ENCODE results near the gene CLSTN2.

Gene CLSTN2

GRCh38 chr3:140541975-140542653, 607.1 kb downstream of the CLSTN2 start:
- Histone ChIP-seq H3K9me3 (ENCODE audit: severe bottlenecking) (no peaks in the 10 kb centered on the region), H3K4me3 (ENCODE audit: low read depth, low read length) (no peak overlapping the region), H3K27ac (no peak overlapping the region), H3K27me3 (ENCODE audit: insufficient read depth, low read depth, severe bottlenecking) (no peaks in the 10 kb centered on the region), H3K36me3 (no peaks in the 10 kb centered on the region)
- TF ChIP-seq CTCF (IDR thresholded peaks at IDR 0.05; ENCODE audit: low read depth, low read length) = no peak
- DNase-seq = no peak

- no peak overlapping the region for H3K27ac ChIP-seq
- H3K9me3 ChIP-seq (ENCODE audit: severe bottlenecking) = no peaks in the 10 kb centered on the region
- no peak for DNase-seq
- no peaks in the 10 kb centered on the region for H3K36me3 ChIP-seq
- TF ChIP-seq CTCF (IDR thresholded peaks at IDR 0.05; ENCODE audit: low read depth, low read length) = no peak
- H3K27me3 ChIP-seq (ENCODE audit: insufficient read depth, low read depth, severe bottlenecking) = no peaks in the 10 kb centered on the region
- no peak overlapping the region for H3K4me3 ChIP-seq (ENCODE audit: low read depth, low read length)
These were observed 610.2 kb downstream of the CLSTN2 start for GRCh38 chr3:140545197-140545596.

GRCh38 chr3:140545756-140546155, 610.8 kb downstream of the CLSTN2 start:
- no peak overlapping the region for H3K27ac ChIP-seq
- no peaks in the 10 kb centered on the region for H3K36me3 ChIP-seq
- H3K4me3 ChIP-seq (ENCODE audit: low read depth, low read length) = no peak overlapping the region
- no peaks in the 10 kb centered on the region for H3K27me3 ChIP-seq (ENCODE audit: insufficient read depth, low read depth, severe bottlenecking)
- TF ChIP-seq CTCF (IDR thresholded peaks at IDR 0.05; ENCODE audit: low read depth, low read length) = no peak
- no peaks in the 10 kb centered on the region for H3K9me3 ChIP-seq (ENCODE audit: severe bottlenecking)
- no peak for DNase-seq

GRCh38 chr3:140546649-140547048, 611.7 kb downstream of the CLSTN2 start:
- 0 out of 2 replicates have a peak, but pooled peaks have one; percentile 21 for TF ChIP-seq CTCF (IDR thresholded peaks at IDR 0.05; ENCODE audit: low read depth, low read length)
- H3K4me3 ChIP-seq (ENCODE audit: low read depth, low read length) = no peak overlapping the region
- H3K9me3 ChIP-seq (ENCODE audit: severe bottlenecking) = no peaks in the 10 kb centered on the region
- H3K36me3 ChIP-seq = no peaks in the 10 kb centered on the region
- no peak overlapping the region for H3K27ac ChIP-seq
- no peak for DNase-seq
- no peaks in the 10 kb centered on the region for H3K27me3 ChIP-seq (ENCODE audit: insufficient read depth, low read depth, severe bottlenecking)

GRCh38 chr3:140552403-140552802, 617.4 kb downstream of the CLSTN2 start:
- DNase-seq = no peak
- Histone ChIP-seq H3K27ac (no peak overlapping the region), H3K4me3 (ENCODE audit: low read depth, low read length) (no peak overlapping the region), H3K9me3 (ENCODE audit: severe bottlenecking) (no peaks in the 10 kb centered on the region), H3K27me3 (ENCODE audit: insufficient read depth, low read depth, severe bottlenecking) (no peaks in the 10 kb centered on the region), H3K36me3 (no peaks in the 10 kb centered on the region)
- TF ChIP-seq CTCF (IDR thresholded peaks at IDR 0.05; ENCODE audit: low read depth, low read length) = peak; percentile 45; the same call in 1 of the 2 replicates

- no peak for DNase-seq
- Histone ChIP-seq H3K36me3 (no peaks in the 10 kb centered on the region), H3K9me3 (ENCODE audit: severe bottlenecking) (no peaks in the 10 kb centered on the region), H3K27me3 (ENCODE audit: insufficient read depth, low read depth, severe bottlenecking) (no peaks in the 10 kb centered on the region), H3K4me3 (ENCODE audit: low read depth, low read length) (no peak overlapping the region), H3K27ac (no peak overlapping the region)
- TF ChIP-seq CTCF (IDR thresholded peaks at IDR 0.05; ENCODE audit: low read depth, low read length) = no peak
These were observed 617.9 kb downstream of the CLSTN2 start for GRCh38 chr3:140552898-140553297.

All from WERI-Rb-1 (cell line).